ENCODE results near the gene TMA7B. TPM values are rescaled to one million over a fixed set of nuclear protein-coding genes. Genes with fewer than 3 reads are reported as not detected.

Gene TMA7B
- polyA plus RNA-seq, 1 of the 3 experiments (the other 2 are of a cell fraction) = not detected

- H3K9me2 ChIP-seq = no peaks in the 10 kb centered on the region
- H3K27me3 ChIP-seq (ENCODE audit: insufficient read depth) = no peaks in the 10 kb centered on the region
- ChIA-PET POLR2A (no interaction called here), CTCF (no interaction called here)
- 88% methylated on average over 2 of the region's 2 CpGs for WGBS (ENCODE audit: low lambda C conversion rate)
- TF ChIP-seq REST (IDR thresholded peaks at IDR 0.05; ENCODE audit: low read depth, low read length) = no peak
- TF ChIP-seq CTCF (IDR thresholded peaks at IDR 0.05) = no peak
- no peak for TF ChIP-seq GABPA (IDR thresholded peaks at IDR 0.05; ENCODE audit: low read depth)
- TF ChIP-seq SIN3A (IDR thresholded peaks at IDR 0.05; ENCODE audit: borderline replicate concordance, low read depth, low read length) = no peak
- no peak for TF ChIP-seq POLR2AphosphoS5 (IDR thresholded peaks at IDR 0.05; ENCODE audit: low read depth, low read length)
- TF ChIP-seq PBX3 (IDR thresholded peaks at IDR 0.05) = no peak
- no peak for TF ChIP-seq USF2 (IDR thresholded peaks at IDR 0.05; ENCODE audit: borderline replicate concordance, low read depth, low read length)
- TF ChIP-seq CHD2 (IDR thresholded peaks at IDR 0.05; ENCODE audit: low read length, partially characterized antibody) = no peak
- TF ChIP-seq GATA2 (CRISPR knock-in tag; IDR thresholded peaks at IDR 0.05) = no peak
- peaks cover 0 to 5% of the 10 kb centered on the region in 2 experiments; a peak in 2 of 4 replicates for H3K4me1 ChIP-seq (ENCODE audit: control insufficient read depth in 1 of 2, insufficient read depth in 2 of 2, low read depth in 1 of 2, low read length in 1 of 2)
- DNase-seq = no peak
- no peaks in the 10 kb centered on the region for H4K20me1 ChIP-seq (ENCODE audit: insufficient read depth)
- no peak overlapping the region for H3K9ac ChIP-seq
- H3K9me3 ChIP-seq = no peaks in the 10 kb centered on the region
- H3K79me2 ChIP-seq (ENCODE audit: insufficient read depth) = no peaks in the 10 kb centered on the region
- H3K36me3 ChIP-seq (replicated peaks in 1 of 2; ENCODE audit: control insufficient read depth in 1 of 2, insufficient read depth in 2 of 2, low read length in 1 of 2) = no peaks in the 10 kb centered on the region
- no peak overlapping the region for H2AFZ ChIP-seq (ENCODE audit: low read depth)
- peaks cover under 1% of the 10 kb centered on the region for H3F3A ChIP-seq (replicated peaks; ENCODE audit: insufficient read depth)
- H3K27ac ChIP-seq (ENCODE audit: low read depth in 2 of 2, low read length in 1 of 2) = no peak overlapping the region
- no peak overlapping the region for H3K4me2 ChIP-seq
- no peak overlapping the region for H3K4me3 ChIP-seq (ENCODE audit: low read depth in 2 of 2, low read length in 1 of 2)
Observed at GRCh38 chr22:39966470-39966869, 6.3 kb downstream of the TMA7B start.
